HEK293 (cell line): ENCODE data around the gene RNF123.

ENCODE experiments used
- CTCF ChIA-PET: fragments of 350-600 bp; formaldehyde crosslinking; extraction: SDS; loops from one replicate; lab custom pipeline; 2021; ENCODE audit warnings: antibody characterized with exemption; lab: Yijun Ruan, JAX
- POLR2A ChIA-PET: fragments of 300-600 bp; formaldehyde crosslinking; extraction: SDS; loops from one replicate; lab custom pipeline; 2020; ENCODE audit warnings: antibody characterized with exemption, inconsistent platforms; lab: Yijun Ruan, JAX
- H3K27ac ChIP-seq: fragments of 200-500 bp; sonication (Bioruptor generic); 2 replicates; pipeline ENCODE4 v1.5.1; 2014; ENCODE audit warnings: low read depth, low read length, control low read depth, inconsistent platforms; ENCODE audit errors: extremely low read depth
- H3K36me3 ChIP-seq, 2 experiments: fragments of 200-500 bp in 1 of 2; sonication (Bioruptor generic) in 1 of 2; 1 replicate in 1 of 2; 2 replicates in 1 of 2; pipeline ENCODE4 v1.5.1; 2014 to 2017; ENCODE audit warnings: inconsistent platforms in 2 of 2, low read length in 2 of 2; ENCODE audit not compliant: control insufficient read depth in 2 of 2, insufficient read depth in 1 of 2
- H3K4me1 ChIP-seq: fragments of 200-500 bp; sonication (Bioruptor generic); 2 replicates; pipeline ENCODE4 v1.5.1; 2014; ENCODE audit warnings: mild to moderate bottlenecking, low read length, inconsistent platforms; ENCODE audit not compliant: control insufficient read depth, insufficient read depth
- H3K4me3 ChIP-seq: 2 replicates; pipeline ENCODE4 v1.5.1; 2011; ENCODE audit warnings: low read depth, mild to moderate bottlenecking, control low read depth, low read length, moderate library complexity
- H3K9me3 ChIP-seq: fragments of 200-500 bp; sonication (Bioruptor generic); 2 replicates; pipeline ENCODE4 v1.5.1; 2014; ENCODE audit warnings: low read depth, low read length, inconsistent platforms; ENCODE audit not compliant: control insufficient read depth, insufficient read depth
- ELK4 ChIP-seq: IDR thresholded peaks from 2 replicates; pipeline ENCODE4 v1.6.1; 2011; ENCODE audit warnings: mild to moderate bottlenecking, low read depth, low read length, borderline replicate concordance
- HOXD13 ChIP-seq: sonication (generic); formaldehyde crosslinking; IDR thresholded peaks from 2 replicates; pipeline ENCODE4 v1.8.0; 2022; ENCODE audit warnings: missing genetic modification reagents, borderline replicate concordance
- INSM2 ChIP-seq: fragments of 450-650 bp; formaldehyde crosslinking; IDR thresholded peaks from 2 replicates; pipeline ENCODE4 v1.5.1; 2016; ENCODE audit warnings: missing biosample characterization, missing genetic modification characterization
- SCRT1 ChIP-seq: fragments of 450-650 bp; formaldehyde crosslinking; IDR thresholded peaks from 2 replicates; pipeline ENCODE4 v1.5.1; 2016; ENCODE audit warnings: missing biosample characterization, missing genetic modification characterization, borderline replicate concordance
- SCRT2 ChIP-seq: fragments of 450-650 bp; formaldehyde crosslinking; IDR thresholded peaks from 2 replicates; pipeline ENCODE4 v1.5.1; 2016; ENCODE audit warnings: missing biosample characterization, missing genetic modification characterization
- TRIM28 ChIP-seq: IDR thresholded peaks from 2 replicates; pipeline ENCODE4 v1.6.1; 2011; ENCODE audit warnings: low read length, control low read depth, borderline replicate concordance
- ZNF112 ChIP-seq: fragments of 450-650 bp; formaldehyde crosslinking; IDR thresholded peaks from 2 replicates; pipeline ENCODE4 v1.5.0; 2017; ENCODE audit warnings: missing biosample characterization, missing genetic modification characterization
- ZNF121 ChIP-seq: fragments of 450-650 bp; formaldehyde crosslinking; IDR thresholded peaks from 2 replicates; pipeline ENCODE4 v1.5.1; 2016; ENCODE audit warnings: missing biosample characterization, missing genetic modification characterization
- ZNF140 ChIP-seq: fragments of 450-650 bp; formaldehyde crosslinking; IDR thresholded peaks from 2 replicates; pipeline ENCODE4 v1.5.1; 2016; ENCODE audit warnings: missing biosample characterization, missing genetic modification characterization
- ZNF148 ChIP-seq: fragments of 450-650 bp; formaldehyde crosslinking; IDR thresholded peaks from 2 replicates; pipeline ENCODE4 v1.5.0; 2017; ENCODE audit warnings: missing biosample characterization, missing genetic modification characterization, borderline replicate concordance
- ZNF2 ChIP-seq: fragments of 450-650 bp; formaldehyde crosslinking; IDR thresholded peaks from 2 replicates; pipeline ENCODE4 v1.5.1; 2016; ENCODE audit warnings: missing biosample characterization, missing genetic modification characterization
- ZNF24 ChIP-seq: fragments of 450-650 bp; formaldehyde crosslinking; IDR thresholded peaks from 2 replicates; pipeline ENCODE4 v1.5.1; 2016; ENCODE audit warnings: missing biosample characterization, missing genetic modification characterization
- ZNF248 ChIP-seq: fragments of 450-650 bp; formaldehyde crosslinking; IDR thresholded peaks from 2 replicates; pipeline ENCODE4 v1.5.1; 2017; ENCODE audit warnings: missing biosample characterization, missing genetic modification characterization
- ZNF302 ChIP-seq: fragments of 450-650 bp; formaldehyde crosslinking; IDR thresholded peaks from 2 replicates; pipeline ENCODE4 v1.5.1; 2016; ENCODE audit warnings: missing biosample characterization, missing genetic modification characterization, low read depth
- ZNF449 ChIP-seq: fragments of 450-650 bp; formaldehyde crosslinking; IDR thresholded peaks from 2 replicates; pipeline ENCODE4 v1.5.1; 2017; ENCODE audit warnings: missing biosample characterization, mild to moderate bottlenecking, missing genetic modification characterization, moderate library complexity
- ZNF510 ChIP-seq: fragments of 450-650 bp; formaldehyde crosslinking; IDR thresholded peaks from 2 replicates; pipeline ENCODE4 v1.5.1; 2018; ENCODE audit warnings: mild to moderate bottlenecking, missing genetic modification characterization, missing biosample characterization; ENCODE audit not compliant: insufficient replicate concordance
- ZNF514 ChIP-seq: fragments of 450-650 bp; formaldehyde crosslinking; IDR thresholded peaks from 2 replicates; pipeline ENCODE4 v1.5.1; 2016; ENCODE audit warnings: missing biosample characterization, missing genetic modification characterization
- ZNF529 ChIP-seq: fragments of 450-650 bp; formaldehyde crosslinking; IDR thresholded peaks from 2 replicates; pipeline ENCODE4 v1.5.1; 2017; ENCODE audit warnings: missing genetic modification characterization, missing biosample characterization; ENCODE audit not compliant: insufficient replicate concordance
- ZNF560 ChIP-seq: fragments of 450-650 bp; formaldehyde crosslinking; IDR thresholded peaks from 2 replicates; pipeline ENCODE4 v1.5.1; 2017; ENCODE audit warnings: missing biosample characterization, missing genetic modification characterization, borderline replicate concordance
- ZNF664 ChIP-seq: fragments of 450-650 bp; formaldehyde crosslinking; IDR thresholded peaks from 2 replicates; pipeline ENCODE4 v1.5.1; 2016; ENCODE audit warnings: missing biosample characterization, missing genetic modification characterization
- ZNF747 ChIP-seq: fragments of 450-650 bp; formaldehyde crosslinking; IDR thresholded peaks from 2 replicates; pipeline ENCODE4 v1.5.1; 2016; ENCODE audit warnings: missing biosample characterization, missing genetic modification characterization
- ZNF777 ChIP-seq: fragments of 450-650 bp; formaldehyde crosslinking; IDR thresholded peaks from 2 replicates; pipeline ENCODE4 v1.5.1; 2017; ENCODE audit warnings: missing biosample characterization, missing genetic modification characterization, borderline replicate concordance
- ZNF792 ChIP-seq: fragments of 450-650 bp; formaldehyde crosslinking; IDR thresholded peaks from 2 replicates; pipeline ENCODE4 v1.5.1; 2016; ENCODE audit warnings: missing biosample characterization, missing genetic modification characterization
- ZSCAN5A ChIP-seq: fragments of 450-650 bp; formaldehyde crosslinking; IDR thresholded peaks from 2 replicates; pipeline ENCODE4 v1.5.1; 2016; ENCODE audit warnings: missing biosample characterization, missing genetic modification characterization

The RNF123 gene

GRCh38 chr3:49707113-49707480 is 17.7 kb downstream of the RNF123 start:
- TF ChIP-seq SCRT1 (tag by site-specific recombination) (no peak), HOXD13 (no peak), ZNF510 (no peak)
- TF ChIP-seq, all 188 proteins: peak for 0
- POLR2A ChIA-PET: no interaction called here
- H3K4me3 ChIP-seq: no peak overlapping the region
- H3K9me3 ChIP-seq: no peaks in the 10 kb centered on the region
- H3K36me3 ChIP-seq: peaks cover 0 to 56% of the 10 kb centered on the region in 2 experiments; a peak in 2 of 3 replicates
- H3K27ac ChIP-seq: no peak overlapping the region
- H3K4me1 ChIP-seq: no peaks in the 10 kb centered on the region
- CTCF ChIA-PET: interaction anchor here (0.6 kb wide), 1 partner anchor 11 kb away, joined by 3 read pairs; no protein-coding TSS in a partner anchor

- Histone ChIP-seq H3K9me3 (no peaks in the 10 kb centered on the region), H3K36me3 (peaks cover 0 to 52% of the 10 kb centered on the region in 2 experiments; a peak in 2 of 3 replicates), H3K4me1 (no peaks in the 10 kb centered on the region), H3K4me3 (no peak overlapping the region), H3K27ac (no peak overlapping the region)
- POLR2A ChIA-PET: no interaction called here
- CTCF ChIA-PET: no interaction called here
- TF ChIP-seq ZNF747 (tag by site-specific recombination): no peak
- TF ChIP-seq ZNF121: 0 out of 2 replicates have a peak, but pooled peaks have one; percentile 26
These were observed 20.5 kb downstream of the RNF123 start for GRCh38 chr3:49709852-49710251.

GRCh38 chr3:49711489-49711888 is 22.1 kb downstream of the RNF123 start:
- Histone ChIP-seq H3K4me1 (no peaks in the 10 kb centered on the region), H3K4me3 (no peak overlapping the region), H3K27ac (no peak overlapping the region), H3K9me3 (no peaks in the 10 kb centered on the region), H3K36me3 (peaks cover 0 to 53% of the 10 kb centered on the region in 2 experiments; a peak in 2 of 3 replicates)
- POLR2A ChIA-PET: interaction anchor here (0.7 kb wide), 1 partner anchor 8 kb away, joined by 3 read pairs; the partner anchor contains the start of gene AMIGO3
- CTCF ChIA-PET: interaction anchor here (0.6 to 1.1 kb wide), 3 partner anchors 9 to 646 kb away, joined by 3 read pairs; no protein-coding TSS in a partner anchor
- no peak for TF ChIP-seq ZNF2
- no peak for TF ChIP-seq SCRT2 (tag by site-specific recombination)
- TF ChIP-seq ZNF560 (tag by site-specific recombination): no peak
- TF ChIP-seq ZNF529: no peak
- TF ChIP-seq ZNF514 (tag by site-specific recombination): no peak
- no peak for TF ChIP-seq INSM2 (tag by site-specific recombination)
- TF ChIP-seq ZNF664: no peak
- no peak for TF ChIP-seq ZNF140 (tag by site-specific recombination)
- no peak for TF ChIP-seq ZNF449 (tag by site-specific recombination)
- no peak for TF ChIP-seq TRIM28
- TF ChIP-seq ZNF777: no peak
- TF ChIP-seq ZNF248 (tag by site-specific recombination): no peak
- no peak for TF ChIP-seq ZNF112
- no peak for TF ChIP-seq ZSCAN5A
- no peak for TF ChIP-seq ZNF792
- no peak for TF ChIP-seq ZNF148 (tag by site-specific recombination)
- no peak for TF ChIP-seq ELK4
- TF ChIP-seq ZNF302 (tag by site-specific recombination): no peak
- no peak for TF ChIP-seq ZNF24 (tag by site-specific recombination)
